Panc1 (cell line): ENCODE results near the gene RCOR1. TPM values are rescaled to one million over a fixed set of nuclear protein-coding genes. Genes with fewer than 3 reads are reported as not detected.

Experiments
- ATAC-seq: fragments of 200-7000 bp; cut with Tn5 transposase; 2 replicates; pipeline ENCODE4 v1.9.1; 2020; ENCODE audit warnings: mild to moderate bottlenecking, moderate library complexity
- BruUV-seq: library from RNA; stranded (reverse); fragments of 400-500 nt; replicated peaks from 2 replicates; lab custom pipeline; 2021; lab: Mats Ljungman, UMichigan
- CTCF ChIA-PET: fragments of 300-600 bp; sonication (Branson Sonifier 250); formaldehyde crosslinking; loops from one replicate; lab custom pipeline; 2022; ENCODE audit warnings: antibody characterized with exemption; lab: Charles Lee
- POLR2A ChIA-PET: fragments of 300-600 bp; sonication (Branson Sonifier 250); formaldehyde crosslinking; loops from one replicate; lab custom pipeline; 2022; ENCODE audit warnings: antibody characterized with exemption; lab: Charles Lee
- DNase-seq: peaks from one replicate; pipeline ENCODE4 v3.0.0-alpha.2; 2010; ENCODE audit warnings: low read depth, low spot score
- H3K27ac ChIP-seq: 2 replicates; pipeline ENCODE4 v1.5.1; 2011; ENCODE audit warnings: mild to moderate bottlenecking, low read length, inconsistent platforms
- H3K27me3 ChIP-seq: fragments of 200-500 bp; sonication (Bioruptor generic); 2 replicates; pipeline ENCODE4 v1.6.0; 2014; ENCODE audit warnings: low read length, inconsistent platforms; ENCODE audit not compliant: control insufficient read depth, insufficient read depth
- H3K36me3 ChIP-seq: fragments of 200-500 bp; sonication (Bioruptor generic); 2 replicates; pipeline ENCODE4 v1.5.1; 2014; ENCODE audit warnings: inconsistent platforms, mild to moderate bottlenecking, low read length, moderate library complexity; ENCODE audit not compliant: control insufficient read depth, insufficient read depth
- H3K4me1 ChIP-seq: 2 replicates; pipeline ENCODE4 v1.5.1; 2011; ENCODE audit warnings: inconsistent platforms, mild to moderate bottlenecking, low read length, moderate library complexity; ENCODE audit not compliant: control insufficient read depth, insufficient read depth
- H3K4me3 ChIP-seq, 2 experiments: 2 replicates each; pipeline ENCODE4 v1.5.1; 2011 to 2012; ENCODE audit warnings: low read depth in 2 of 2, low read length in 2 of 2, mild to moderate bottlenecking in 2 of 2, inconsistent platforms in 1 of 2, moderate library complexity in 1 of 2
- H3K9me3 ChIP-seq: fragments of 200-500 bp; sonication (Bioruptor generic); 2 replicates; pipeline ENCODE4 v1.5.1; 2014; ENCODE audit warnings: low read depth, mild to moderate bottlenecking, inconsistent platforms, low read length, moderate library complexity; ENCODE audit not compliant: control insufficient read depth, insufficient read depth
- CTCF ChIP-seq: fragments of 450-650 bp; IDR thresholded peaks from 2 replicates; pipeline ENCODE4 v1.5.1; 2017; ENCODE audit warnings: mild to moderate bottlenecking
- POLR2AphosphoS5 ChIP-seq: IDR thresholded peaks from 2 replicates; pipeline ENCODE4 v1.6.1; 2012; ENCODE audit warnings: mild to moderate bottlenecking, low read depth, low read length, moderate library complexity
- REST ChIP-seq, 2 experiments: IDR thresholded peaks; 2 replicates each; pipeline ENCODE4 v1.6.1; 2011 to 2012; ENCODE audit warnings: low read depth in 2 of 2, control low read depth in 1 of 2, low read length in 1 of 2, mild to moderate bottlenecking in 1 of 2, moderate library complexity in 1 of 2; ENCODE audit not compliant: insufficient read depth in 1 of 2
- SIN3A ChIP-seq: IDR thresholded peaks from 2 replicates; pipeline ENCODE4 v1.6.1; 2012; ENCODE audit warnings: low read depth, mild to moderate bottlenecking, low read length, moderate library complexity, borderline replicate concordance; ENCODE audit not compliant: insufficient read depth
- TCF7L2 ChIP-seq: IDR thresholded peaks from 2 replicates; pipeline ENCODE4 v1.6.1; 2011; ENCODE audit warnings: mild to moderate bottlenecking, low read depth, low read length, inconsistent platforms
- in situ Hi-C: cut with HindIII; loops from 2 replicates; pipeline ENCODE4 v1.10.0; 2016; ENCODE audit warnings: low sequenced_read_pairs, low pct_unique_long_range_greater_than_20kb
- intact Hi-C: fragments of 100-400 bp; cut with micrococcal nuclease; formaldehyde crosslinking; loops from one replicate; pipeline ENCODE4 v1.10.0; 2022; ENCODE audit not compliant: unreplicated experiment
- total RNA-seq: library from RNA; stranded (reverse); gene quantifications from one replicate; pipeline ENCODE4 v1.2.1, GENCODE V29; 2021; ENCODE audit not compliant: unreplicated experiment

The RCOR1 gene
- total RNA-seq, 1 experiment from 2014 or later, result 27.1 TPM

- Histone ChIP-seq H3K36me3 (no peaks in the 10 kb centered on the region; the same call in 1 of the 2 replicates), H3K27me3 (no peaks in the 10 kb centered on the region), H3K9me3 (no peaks in the 10 kb centered on the region), H3K4me1 (no peaks in the 10 kb centered on the region), H3K27ac (no peak overlapping the region), H3K4me3 (no peak overlapping the region)
- TF ChIP-seq SIN3A, result no peak
- CTCF ChIA-PET, result no interaction called here
- POLR2A ChIA-PET, result no interaction called here
- BruUV-seq, result no TSS peak
- intact Hi-C loops, result no loop called here
- in situ Hi-C loops, result no loop called here
- DNase-seq (no peak), ATAC-seq (no peak)
Measured at GRCh38 chr14:102731101-102731870, 138.8 kb downstream of the RCOR1 start.

- no peaks in the 10 kb centered on the region for H3K27me3 ChIP-seq
- no peaks in the 10 kb centered on the region for H3K36me3 ChIP-seq
- no peak for DNase-seq
- POLR2A ChIA-PET, result interaction anchor here (0.6 to 0.7 kb wide), 2 partner anchors 33 to 37 kb away, joined by 6 to 15 read pairs; no protein-coding TSS in a partner anchor
- TF ChIP-seq TCF7L2 (no peak), REST (IDR thresholded peaks at IDR 0.05; ENCODE audit: insufficient read depth in 1 of 2, low read depth in 2 of 2, low read length in 1 of 2) (no peak), CTCF (no peak), POLR2AphosphoS5 (no peak), SIN3A (no peak)
- 0 out of 2 replicates have a peak, but pooled peaks have one; percentile 34 for ATAC-seq
- H3K4me3 ChIP-seq, result no peak overlapping the region
- intact Hi-C loops, result no loop called here
- H3K27ac ChIP-seq, result no peak overlapping the region
- BruUV-seq, result no TSS peak
- in situ Hi-C loops, result no loop called here
- H3K9me3 ChIP-seq, result no peaks in the 10 kb centered on the region
- no peaks in the 10 kb centered on the region for H3K4me1 ChIP-seq
- CTCF ChIA-PET, result no interaction called here
Measured at GRCh38 chr14:102731871-102732800, 139.7 kb downstream of the RCOR1 start.
